GM23338 (cell line): ENCODE measurements around the gene LDLRAD2.

Source experiments
- CTCF ChIP-seq, 2 experiments: fragments of 200-600 bp in 1 of 2; sonication (generic) in 1 of 2; conservative IDR thresholded peaks; 2 replicates each; pipeline versions ENCODE4 v1.5.1 to v1.6.1; 2016 to 2017; ENCODE audit warnings: antibody characterized with exemption in 2 of 2, low read depth in 2 of 2, mild to moderate bottlenecking in 2 of 2, moderate library complexity in 1 of 2
- EZH2phosphoT487 ChIP-seq: fragments of 200-600 bp; sonication (generic); IDR thresholded peaks from one replicate; pipeline ENCODE4 v1.8.1; 2018; ENCODE audit warnings: antibody characterized with exemption; ENCODE audit not compliant: unreplicated experiment
- POLR2AphosphoS5 ChIP-seq: IDR thresholded peaks from 2 replicates; pipeline ENCODE4 v1.6.1; 2016; ENCODE audit warnings: antibody characterized with exemption, low read depth
- ZNF462 ChIP-seq: fragments of 250-450 bp; sonication (Bioruptor Pico); IDR thresholded peaks from 2 replicates; pipeline ENCODE4 v1.5.0; 2020; ENCODE audit warnings: mild to moderate bottlenecking, moderate library complexity

GRCh38 chr1:21863981-21864380, 51.9 kb downstream of the LDLRAD2 start:
- TF ChIP-seq EZH2phosphoT487 = no peak
- no peak for TF ChIP-seq CTCF (conservative IDR thresholded peaks at IDR 0.05; ENCODE audit: low read depth in 2 of 2)
- TF ChIP-seq POLR2AphosphoS5 = no peak
- TF ChIP-seq ZNF462 = no peak
